Measurements from ENCODE around the gene TFEB.

TFEB gene

GRCh38 chr6:41746107-41746506 lies 10.7 kb upstream of the TFEB start:
- in situ Hi-C loops (cut with HindIII; ENCODE audit: low sequenced_read_pairs) = no loop called here
- DNase-seq (ENCODE audit: low read depth, low spot score) = no peak
- TF ChIP-seq CTCF (IDR thresholded peaks at IDR 0.05; ENCODE audit: low read depth, low read length) = no peak
- H3K4me3 ChIP-seq (ENCODE audit: low read depth, low read length) = no peak overlapping the region

- no peak overlapping the region for H3K4me3 ChIP-seq (ENCODE audit: low read depth, low read length)
- in situ Hi-C loops (cut with HindIII; ENCODE audit: low sequenced_read_pairs) = no loop called here
- TF ChIP-seq CTCF (IDR thresholded peaks at IDR 0.05; ENCODE audit: low read depth, low read length) = no peak
- no peak for DNase-seq (ENCODE audit: low read depth, low spot score)
These were observed 8.9 kb upstream of the TFEB start for GRCh38 chr6:41744236-41744787.

GRCh38 chr6:41743406-41744235 lies 8.2 kb upstream of the TFEB start:
- in situ Hi-C loops (cut with HindIII; ENCODE audit: low sequenced_read_pairs) = no loop called here
- no peak overlapping the region for H3K4me3 ChIP-seq (ENCODE audit: low read depth, low read length)
- DNase-seq (ENCODE audit: low read depth, low spot score) = no peak
- no peak for TF ChIP-seq CTCF (IDR thresholded peaks at IDR 0.05; ENCODE audit: low read depth, low read length)

- DNase-seq (ENCODE audit: low read depth, low spot score) = no peak
- in situ Hi-C loops (cut with HindIII; ENCODE audit: low sequenced_read_pairs) = no loop called here
- TF ChIP-seq CTCF (IDR thresholded peaks at IDR 0.05; ENCODE audit: low read depth, low read length) = no peak
- no peak overlapping the region for H3K4me3 ChIP-seq (ENCODE audit: low read depth, low read length)
These were observed 6.5 kb upstream of the TFEB start for GRCh38 chr6:41741625-41742490.

- TF ChIP-seq CTCF (IDR thresholded peaks at IDR 0.05; ENCODE audit: low read depth, low read length) = no peak
These were observed 5.2 kb upstream of the TFEB start for GRCh38 chr6:41740366-41741162.

GRCh38 chr6:41739041-41739440 lies 3.6 kb upstream of the TFEB start:
- in situ Hi-C loops (cut with HindIII; ENCODE audit: low sequenced_read_pairs) = no loop called here
- TF ChIP-seq CTCF (IDR thresholded peaks at IDR 0.05; ENCODE audit: low read depth, low read length) = no peak
- H3K4me3 ChIP-seq (ENCODE audit: low read depth, low read length) = no peak overlapping the region
- DNase-seq (ENCODE audit: low read depth, low spot score) = no peak

More at GRCh38 chr6:41740366-41741162, 5.2 kb upstream of the TFEB start:
- DNase-seq (ENCODE audit: low read depth, low spot score) = no peak
- in situ Hi-C loops (cut with HindIII; ENCODE audit: low sequenced_read_pairs) = no loop called here
- no peak overlapping the region for H3K4me3 ChIP-seq (ENCODE audit: low read depth, low read length)

Data from astrocyte of the spinal cord (primary cell).